Mesothelial cell of epicardium (in vitro differentiated cells): ENCODE measurements around the gene SLC10A2. TPM values are rescaled to one million over a fixed set of nuclear protein-coding genes. Genes with fewer than 3 reads are reported as not detected.

ENCODE experiments used
- DNase-seq, 2 experiments: peaks; one replicate each; pipeline ENCODE4 v3.0.0; 2021; ENCODE audit warnings: low spot score in 2 of 2; ENCODE audit not compliant: unreplicated experiment in 2 of 2
- H3K27ac Mint-ChIP-seq: 2 replicates; pipeline ENCODE4 v1.8.0; 2021; ENCODE audit warnings: mixed read lengths
- H3K27me3 Mint-ChIP-seq: 2 replicates; pipeline ENCODE4 v1.8.0; 2021; ENCODE audit warnings: low read depth, mixed read lengths
- H3K36me3 Mint-ChIP-seq: 2 replicates; pipeline ENCODE4 v1.8.0; 2021; ENCODE audit warnings: mixed read lengths
- H3K4me1 Mint-ChIP-seq: 2 replicates; pipeline ENCODE4 v1.8.0; 2021; ENCODE audit warnings: mixed read lengths
- H3K4me3 Mint-ChIP-seq: 2 replicates; pipeline ENCODE4 v1.8.0; 2021; ENCODE audit warnings: mild to moderate bottlenecking, moderate library complexity, mixed read lengths
- H3K9me3 Mint-ChIP-seq: 2 replicates; pipeline ENCODE4 v1.8.0; 2021; ENCODE audit warnings: mixed read lengths
- CTCF ChIP-seq: fragments of 200-600 bp; sonication (generic); IDR thresholded peaks from one replicate; pipeline ENCODE4 v1.5.0; 2021; ENCODE audit warnings: antibody characterized with exemption; ENCODE audit not compliant: unreplicated experiment
- total RNA-seq: library from RNA; stranded (reverse); gene quantifications from 3 replicates; pipeline ENCODE4 v1.2.1, GENCODE V29; 2021

Gene SLC10A2
- total RNA-seq, 1 donor from 2014 or later, result not detected

DNA sequence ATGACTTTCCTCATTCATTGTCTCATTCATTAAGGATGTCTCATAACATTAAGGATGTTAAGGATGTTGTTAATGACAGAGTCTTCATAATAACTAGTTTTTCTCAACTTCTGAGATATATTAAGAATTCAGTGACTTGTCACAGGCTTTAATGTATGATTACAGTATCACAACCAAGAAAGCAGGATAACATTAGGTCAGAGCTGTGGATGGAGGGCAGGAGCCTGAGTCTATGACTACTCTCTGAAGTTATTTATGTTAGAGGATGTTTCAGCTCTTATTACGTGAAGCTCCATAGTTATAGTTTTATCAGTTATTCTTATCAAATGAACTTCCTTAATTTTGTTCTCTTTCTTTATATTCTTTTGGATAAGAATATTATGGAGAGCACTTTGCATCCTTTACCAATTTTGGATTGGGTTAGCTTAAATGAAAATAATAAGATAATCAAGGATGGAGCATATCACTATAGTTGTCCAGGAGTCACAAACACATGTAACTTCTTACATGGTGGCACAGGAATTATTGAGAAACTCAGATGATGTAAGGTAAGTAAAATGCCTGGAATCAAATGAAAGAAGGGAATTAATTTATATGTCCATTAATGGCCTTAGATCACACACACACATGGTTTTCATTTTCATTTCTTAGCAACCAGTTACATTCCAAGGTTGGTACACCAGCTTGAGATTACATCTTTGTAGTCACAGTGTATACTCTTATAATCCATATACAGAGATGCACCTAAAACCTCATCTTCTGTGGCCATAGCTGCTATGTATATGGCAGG, 57.0 kb downstream of the SLC10A2 start:
- DNase-seq, result no peak
- TF ChIP-seq CTCF, result no peak
- H3K27ac Mint-ChIP-seq, result no peak overlapping the region
- H3K36me3 Mint-ChIP-seq, result no peaks in the 10 kb centered on the region
- peaks cover 29% of the 10 kb centered on the region for H3K4me1 Mint-ChIP-seq
- H3K27me3 Mint-ChIP-seq, result peaks cover 21% of the 10 kb centered on the region
- H3K4me3 Mint-ChIP-seq, result no peak overlapping the region
- H3K9me3 Mint-ChIP-seq, result no peaks in the 10 kb centered on the region

- Mint-ChIP-seq H3K27ac (no peak overlapping the region), H3K9me3 (no peaks in the 10 kb centered on the region), H3K4me3 (no peak overlapping the region), H3K36me3 (no peaks in the 10 kb centered on the region), H3K27me3 (peaks cover 12% of the 10 kb centered on the region), H3K4me1 (peaks cover 38% of the 10 kb centered on the region)
- DNase-seq, result no peak
- TF ChIP-seq CTCF, result no peak
Observed at GRCh38 chr13:103007427-103007762, 58.8 kb downstream of the SLC10A2 start.

DNA sequence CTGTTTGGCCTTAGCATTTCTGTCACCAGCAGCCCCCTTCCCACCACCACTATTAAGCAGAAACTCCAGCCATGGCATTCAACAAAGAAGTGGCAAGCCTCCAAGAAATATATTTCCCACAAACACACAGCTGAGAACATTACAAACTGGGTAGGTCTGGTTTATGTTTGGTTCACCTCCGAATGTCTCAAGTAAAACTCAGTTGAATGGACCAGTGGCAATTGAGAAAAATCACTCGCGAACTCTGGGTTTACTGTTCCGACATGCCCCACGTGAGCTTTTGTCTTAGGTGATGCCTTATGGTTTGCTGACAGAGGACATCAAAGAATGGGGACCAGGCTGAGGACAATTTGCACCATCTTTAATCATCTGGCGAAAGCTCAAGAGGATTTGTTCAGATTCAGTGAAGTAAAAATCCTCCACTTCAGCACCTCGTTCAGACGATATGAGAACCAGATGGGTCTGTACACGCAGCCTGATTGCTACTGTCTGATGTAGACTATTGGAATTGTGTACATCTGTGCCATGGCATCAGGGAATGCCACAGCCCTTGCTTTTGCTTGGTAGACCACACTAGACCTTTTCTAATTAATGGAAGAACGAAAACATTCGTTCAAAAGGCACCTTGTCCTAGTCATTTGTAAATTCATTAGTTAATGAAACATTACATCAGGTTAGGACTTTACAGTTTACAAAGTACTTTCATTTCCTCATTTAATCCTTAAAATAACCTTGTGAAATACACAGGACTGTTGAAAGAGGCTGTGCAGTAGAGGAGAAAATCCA, 59.4 kb downstream of the SLC10A2 start:
- peaks cover 5% of the 10 kb centered on the region for H3K9me3 Mint-ChIP-seq
- no peak for TF ChIP-seq CTCF
- no peak for DNase-seq
- peak overlapping the region; percentile 49 for H3K27ac Mint-ChIP-seq
- H3K4me1 Mint-ChIP-seq, result peaks cover 38% of the 10 kb centered on the region
- H3K27me3 Mint-ChIP-seq, result peaks cover 14% of the 10 kb centered on the region
- H3K36me3 Mint-ChIP-seq, result no peaks in the 10 kb centered on the region
- no peak overlapping the region for H3K4me3 Mint-ChIP-seq

DNA sequence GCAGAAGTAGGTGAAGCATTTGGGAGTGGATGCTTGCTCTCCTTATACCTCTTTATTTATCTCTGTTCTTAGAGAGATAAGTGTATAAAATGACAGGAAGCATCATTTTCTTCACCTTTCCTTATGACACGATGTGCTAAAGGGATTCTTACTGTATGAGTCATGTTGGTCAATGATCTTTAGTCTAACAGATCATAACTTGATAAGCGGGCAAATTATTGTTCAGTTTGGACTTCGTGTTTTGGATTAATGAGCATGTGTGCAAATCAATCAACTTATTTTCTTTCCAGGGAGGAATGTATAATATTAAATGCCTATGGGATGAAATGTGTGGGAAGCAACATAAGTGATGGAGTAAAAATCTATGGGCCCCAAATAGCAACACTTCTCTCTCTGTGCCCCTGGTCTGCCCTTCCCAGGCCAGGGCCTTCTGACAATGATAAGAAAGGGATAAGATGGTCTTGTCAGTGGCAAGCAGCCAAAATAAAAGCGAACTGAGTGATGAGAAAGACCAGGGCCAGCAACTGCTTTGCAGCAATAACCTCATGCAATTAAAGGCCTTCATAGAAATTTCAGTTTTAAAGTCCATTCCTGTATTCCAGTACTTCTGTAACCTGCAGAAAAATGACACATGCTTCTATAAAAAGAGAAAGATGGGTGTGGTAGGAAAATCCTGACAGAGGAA, 61.4 kb downstream of the SLC10A2 start:
- peak overlapping the region; percentile 55 for H3K27ac Mint-ChIP-seq
- H3K4me1 Mint-ChIP-seq, result peaks cover 38% of the 10 kb centered on the region
- no peak for DNase-seq
- peaks cover 4% of the 10 kb centered on the region for H3K27me3 Mint-ChIP-seq
- H3K4me3 Mint-ChIP-seq, result no peak overlapping the region
- no peaks in the 10 kb centered on the region for H3K36me3 Mint-ChIP-seq
- TF ChIP-seq CTCF, result no peak
- peaks cover 14% of the 10 kb centered on the region for H3K9me3 Mint-ChIP-seq

DNA sequence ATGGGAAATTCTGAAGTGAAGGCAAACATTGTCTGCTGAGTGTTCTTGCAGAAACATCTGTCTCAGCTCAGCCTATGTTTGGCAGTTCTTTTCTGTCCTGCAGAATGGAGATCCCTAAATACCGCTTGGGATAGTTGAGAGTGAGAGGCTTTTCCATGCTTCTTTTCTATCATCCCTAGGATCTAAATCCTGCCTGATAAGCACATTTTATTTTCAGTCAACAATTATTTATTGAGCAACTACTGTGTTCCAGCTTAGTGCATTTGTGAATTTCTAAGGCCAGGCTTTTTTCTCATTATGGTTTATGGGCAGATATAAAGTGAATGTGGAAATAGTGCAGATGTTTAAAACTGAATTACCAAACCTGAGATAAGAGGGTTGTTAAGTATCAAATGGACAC, 62.6 kb downstream of the SLC10A2 start:
- TF ChIP-seq CTCF, result no peak
- H3K4me3 Mint-ChIP-seq, result no peak overlapping the region
- peaks cover 14% of the 10 kb centered on the region for H3K9me3 Mint-ChIP-seq
- no peak for DNase-seq
- H3K27me3 Mint-ChIP-seq, result peaks cover 2% of the 10 kb centered on the region
- no peaks in the 10 kb centered on the region for H3K36me3 Mint-ChIP-seq
- H3K4me1 Mint-ChIP-seq, result peaks cover 38% of the 10 kb centered on the region
- H3K27ac Mint-ChIP-seq, result no peak overlapping the region
